GM23338 (cell line): ENCODE data around the gene MVB12B. TPM values are rescaled to one million over a fixed set of nuclear protein-coding genes. Genes with fewer than 3 reads are reported as not detected.

Source experiments
- ATAC-seq: fragments of 200-7000 bp; cut with Tn5 transposase; 3 replicates; pipeline ENCODE4 v1.9.1; 2020
- DNase-seq: peaks from one replicate; pipeline ENCODE4 v3.0.0-alpha.2; 2015; ENCODE audit warnings: low spot score
- H2AFZ ChIP-seq: fragments of 200-600 bp; sonication (generic); 2 replicates; pipeline ENCODE4 v1.8.0; 2016; ENCODE audit warnings: antibody characterized with exemption, mild to moderate bottlenecking, moderate library complexity
- H3F3A ChIP-seq: fragments of 200-600 bp; sonication (generic); replicated peaks from 2 replicates; pipeline ENCODE4 v1.8.0; 2017; ENCODE audit warnings: antibody characterized with exemption, mixed run types, low read depth
- H3K27ac ChIP-seq: fragments of 200-600 bp; sonication (generic); 2 replicates; pipeline ENCODE4 v1.6.1; 2016; ENCODE audit warnings: low read depth
- H3K27me3 ChIP-seq: fragments of 200-600 bp; sonication (generic); 2 replicates; pipeline ENCODE4 v1.8.0; 2016; ENCODE audit warnings: mild to moderate bottlenecking, mixed run types, moderate library complexity; ENCODE audit not compliant: insufficient read depth
- H3K36me3 ChIP-seq: fragments of 200-600 bp; sonication (generic); 2 replicates; pipeline ENCODE4 v1.8.0; 2016; ENCODE audit warnings: mild to moderate bottlenecking; ENCODE audit not compliant: insufficient read depth
- H3K4me1 ChIP-seq: fragments of 200-600 bp; sonication (generic); 2 replicates; pipeline ENCODE4 v1.8.0; 2016; ENCODE audit warnings: mild to moderate bottlenecking, moderate library complexity; ENCODE audit not compliant: insufficient read depth
- H3K4me2 ChIP-seq: fragments of 200-600 bp; sonication (generic); 2 replicates; pipeline ENCODE4 v1.7.1; 2017; ENCODE audit warnings: mixed run types
- H3K4me3 ChIP-seq: fragments of 200-600 bp; sonication (generic); 2 replicates; pipeline ENCODE4 v1.6.1; 2016; ENCODE audit warnings: mixed run types
- H3K79me2 ChIP-seq: fragments of 200-600 bp; sonication (generic); replicated peaks from 2 replicates; pipeline ENCODE4 v1.8.0; 2017; ENCODE audit warnings: mild to moderate bottlenecking; ENCODE audit not compliant: insufficient read depth
- H3K9me2 ChIP-seq: fragments of 200-600 bp; sonication (generic); 2 replicates; pipeline ENCODE4 v1.8.0; 2017; ENCODE audit not compliant: insufficient read depth
- H4K20me1 ChIP-seq: fragments of 200-600 bp; sonication (generic); replicated peaks from 2 replicates; pipeline ENCODE4 v1.8.0; 2017; ENCODE audit warnings: mild to moderate bottlenecking; ENCODE audit not compliant: insufficient read depth
- H3K27ac Mint-ChIP-seq: 2 replicates; pipeline ENCODE4 v1.8.0; 2020; ENCODE audit warnings: inconsistent platforms, mild to moderate bottlenecking, moderate library complexity, mixed read lengths
- H3K27me3 Mint-ChIP-seq: 3 replicates; pipeline ENCODE4 v1.8.0; 2022; ENCODE audit warnings: low read depth, mild to moderate bottlenecking, moderate library complexity, mixed read lengths, inconsistent platforms; ENCODE audit not compliant: insufficient read depth, poor library complexity
- H3K36me3 Mint-ChIP-seq: 3 replicates; pipeline ENCODE4 v1.8.0; 2021; ENCODE audit warnings: low read depth, mild to moderate bottlenecking, inconsistent platforms, moderate library complexity, mixed read lengths
- H3K4me1 Mint-ChIP-seq: 3 replicates; pipeline ENCODE4 v1.8.0; 2020; ENCODE audit warnings: mild to moderate bottlenecking, inconsistent platforms, mixed read lengths
- H3K4me3 Mint-ChIP-seq: 3 replicates; pipeline ENCODE4 v1.8.0; 2021; ENCODE audit warnings: moderate library complexity, mild to moderate bottlenecking, inconsistent platforms, mixed read lengths
- H3K9me3 Mint-ChIP-seq: 3 replicates; pipeline ENCODE4 v1.8.0; 2020; ENCODE audit warnings: moderate library complexity, mild to moderate bottlenecking, inconsistent platforms, mixed read lengths
- CREB1 ChIP-seq: fragments of 250-450 bp; sonication (Bioruptor Pico); IDR thresholded peaks from 2 replicates; pipeline ENCODE4 v1.5.0; 2020; ENCODE audit warnings: low read depth, mild to moderate bottlenecking, moderate library complexity
- CTCF ChIP-seq, 2 experiments: fragments of 200-600 bp in 1 of 2; sonication (generic) in 1 of 2; conservative IDR thresholded peaks; 2 replicates each; pipeline versions ENCODE4 v1.5.1 to v1.6.1; 2016 to 2017; ENCODE audit warnings: antibody characterized with exemption in 2 of 2, low read depth in 2 of 2, mild to moderate bottlenecking in 2 of 2, moderate library complexity in 1 of 2
- ETS1 ChIP-seq: IDR thresholded peaks from 2 replicates; pipeline ENCODE4 v1.6.1; 2016; ENCODE audit warnings: antibody characterized with exemption
- EZH2 ChIP-seq: fragments of 200-600 bp; sonication (generic); IDR thresholded peaks from one replicate; pipeline ENCODE4 v1.8.0; 2017; ENCODE audit warnings: antibody characterized with exemption, mild to moderate bottlenecking, low read depth; ENCODE audit not compliant: unreplicated experiment
- EZH2phosphoT487 ChIP-seq: fragments of 200-600 bp; sonication (generic); IDR thresholded peaks from one replicate; pipeline ENCODE4 v1.8.1; 2018; ENCODE audit warnings: antibody characterized with exemption; ENCODE audit not compliant: unreplicated experiment
- JUNB ChIP-seq: IDR thresholded peaks from one replicate; pipeline ENCODE4 v1.6.1; 2016; ENCODE audit warnings: antibody characterized with exemption; ENCODE audit not compliant: unreplicated experiment
- POLR2AphosphoS5 ChIP-seq: IDR thresholded peaks from 2 replicates; pipeline ENCODE4 v1.6.1; 2016; ENCODE audit warnings: antibody characterized with exemption, low read depth
- REST ChIP-seq: IDR thresholded peaks from one replicate; pipeline ENCODE4 v1.6.1; 2018; ENCODE audit warnings: antibody characterized with exemption; ENCODE audit not compliant: unreplicated experiment
- STAT1 ChIP-seq: IDR thresholded peaks from one replicate; pipeline ENCODE4 v1.6.1; 2016; ENCODE audit warnings: antibody characterized with exemption; ENCODE audit not compliant: unreplicated experiment
- ZNF114 ChIP-seq: fragments of 250-450 bp; sonication (Bioruptor Pico); IDR thresholded peaks from 2 replicates; pipeline ENCODE4 v1.5.0; 2020; ENCODE audit warnings: mild to moderate bottlenecking, moderate library complexity
- ZNF331 ChIP-seq: fragments of 250-450 bp; sonication (Bioruptor Pico); IDR thresholded peaks from 2 replicates; pipeline ENCODE4 v1.5.0; 2020; ENCODE audit warnings: low read depth, mild to moderate bottlenecking, moderate library complexity
- ZNF462 ChIP-seq: fragments of 250-450 bp; sonication (Bioruptor Pico); IDR thresholded peaks from 2 replicates; pipeline ENCODE4 v1.5.0; 2020; ENCODE audit warnings: mild to moderate bottlenecking, moderate library complexity
- polyA plus RNA-seq: library from polyadenylated mRNA; unstranded; fragments of >200 nt; fragmentation: Nextera tagmentation; extraction: Ambion mirVana; gene quantifications from 2 replicates; pipeline ENCODE4 v1.2.1, GENCODE V29; 2016
- total RNA-seq: library from RNA; depleted of rRNA; stranded (reverse); fragments of >200 nt; shearing (Covaris generic); gene quantifications from 2 replicates; pipeline ENCODE4 v1.2.3, GENCODE V29; 2014

Gene MVB12B
- total and polyA plus RNA-seq, 2 experiments from 2014 or later: 1.9 to 6.6 TPM

GRCh38 chr9:126546036-126546435 is 219.4 kb downstream of the MVB12B start:
- Histone ChIP-seq H3K9me2 (no peaks in the 10 kb centered on the region), H3K4me1 (no peaks in the 10 kb centered on the region), H4K20me1 (no peaks in the 10 kb centered on the region), H3K27ac (no peak overlapping the region), H2AFZ (no peak overlapping the region), H3K36me3 (no peaks in the 10 kb centered on the region), H3K4me3 (no peak overlapping the region), H3K27me3 (no peaks in the 10 kb centered on the region), H3K4me2 (no peak overlapping the region), H3K79me2 (no peaks in the 10 kb centered on the region), H3F3A (no peaks in the 10 kb centered on the region)
- peaks cover 3% of the 10 kb centered on the region; the same call in 1 of the 3 replicates for H3K36me3 Mint-ChIP-seq
- H3K4me3 Mint-ChIP-seq: no peak overlapping the region
- H3K4me1 Mint-ChIP-seq: no peaks in the 10 kb centered on the region
- H3K27ac Mint-ChIP-seq: no peak overlapping the region
- peaks cover 4% of the 10 kb centered on the region; the same call in 2 of the 3 replicates for H3K9me3 Mint-ChIP-seq
- peaks cover 6% of the 10 kb centered on the region for H3K27me3 Mint-ChIP-seq
- DNase-seq: no peak
- TF ChIP-seq CTCF (conservative IDR thresholded peaks at IDR 0.05; ENCODE audit: low read depth in 2 of 2) (no peak), EZH2phosphoT487 (no peak), STAT1 (no peak), POLR2AphosphoS5 (no peak), ZNF462 (no peak), CREB1 (CRISPR knock-in tag) (no peak), REST (no peak), ZNF331 (CRISPR knock-in tag) (no peak), ETS1 (no peak), JUNB (no peak), EZH2 (no peak), ZNF114 (CRISPR knock-in tag) (no peak)
- no peak for ATAC-seq
